SHP77 treated with DMSO at 0.1 percent for 48 hours (cell line): Measurements from ENCODE around the gene PIK3CA.
"Not testable (repeated sequence)": the region's sequence is repeated elsewhere in the genome, so short reads cannot be mapped to it uniquely, and the experiment has no call there.

Experiments
- DNase-seq: peaks from one replicate; lab custom pipeline; 2025; lab: John Stamatoyannopoulos, UW

The PIK3CA gene

GRCh38 chr3:179265092-179265491 is 116.9 kb downstream of the PIK3CA start:
- no peak for DNase-seq

GRCh38 chr3:179265875-179266274 is 117.7 kb downstream of the PIK3CA start:
- DNase-seq: no peak

- DNase-seq: no peak
Measured at GRCh38 chr3:179266701-179267211, 118.6 kb downstream of the PIK3CA start.

GRCh38 chr3:179268400-179269051 is 120.4 kb downstream of the PIK3CA start:
- DNase-seq: no peak

GRCh38 chr3:179269152-179269707 is 121.1 kb downstream of the PIK3CA start:
- no peak for DNase-seq

GRCh38 chr3:179272385-179272784 is 124.2 kb downstream of the PIK3CA start:
- no peak for DNase-seq

- DNase-seq: not testable (repeated sequence)
Measured at GRCh38 chr3:179274434-179274833, 126.3 kb downstream of the PIK3CA start.

GRCh38 chr3:179276001-179276400 is 127.8 kb downstream of the PIK3CA start:
- DNase-seq: no peak

GRCh38 chr3:179276743-179277142 is 128.6 kb downstream of the PIK3CA start:
- DNase-seq: no peak

- DNase-seq: no peak
Measured at GRCh38 chr3:179278151-179278550, 130.0 kb downstream of the PIK3CA start.

- DNase-seq: no peak
Measured at GRCh38 chr3:179278932-179279693, 131.0 kb downstream of the PIK3CA start.

GRCh38 chr3:179279837-179280236 is 131.7 kb downstream of the PIK3CA start:
- no peak for DNase-seq

- no peak for DNase-seq
Measured at GRCh38 chr3:179281825-179282224, 133.7 kb downstream of the PIK3CA start.

- DNase-seq: no peak
Measured at GRCh38 chr3:179286331-179286730, 138.2 kb downstream of the PIK3CA start.

- no peak for DNase-seq
Measured at GRCh38 chr3:179288845-179289244, 140.7 kb downstream of the PIK3CA start.

GRCh38 chr3:179289295-179289694 is 141.1 kb downstream of the PIK3CA start:
- no peak for DNase-seq
